ENCODE results near the gene ZNF248.
"Not testable (repeated sequence)": the region's sequence is repeated elsewhere in the genome, so short reads cannot be mapped to it uniquely, and the experiment has no call there.

ZNF248 gene

GRCh38 chr10:37741831-37742230 lies 115.6 kb downstream of the ZNF248 start:
- DNase-seq (ENCODE audit: low spot score): no peak

- no peak for DNase-seq (ENCODE audit: low spot score)
These were observed 118.2 kb downstream of the ZNF248 start for GRCh38 chr10:37739181-37739580.

- not testable (repeated sequence) for DNase-seq (ENCODE audit: low spot score)
These were observed 119.2 kb downstream of the ZNF248 start for GRCh38 chr10:37738241-37738640.

- no peak for DNase-seq (ENCODE audit: low spot score)
These were observed 120.1 kb downstream of the ZNF248 start for GRCh38 chr10:37737336-37737735.

GRCh38 chr10:37736120-37736519 lies 121.3 kb downstream of the ZNF248 start:
- no peak for DNase-seq (ENCODE audit: low spot score)

- no peak for DNase-seq (ENCODE audit: low spot score)
These were observed 122.4 kb downstream of the ZNF248 start for GRCh38 chr10:37734971-37735370.

All from HuH-7.5 (cell line).